Common myeloid progenitor, CD34-positive (primary cell): ENCODE results near the gene FBLN7.

Source experiments
- CTCF ChIA-PET: fragments of 350-600 bp; sonication (Branson Sonifier 250); formaldehyde crosslinking; loops from one replicate; lab custom pipeline; 2021; ENCODE audit warnings: antibody characterized with exemption; lab: Charles Lee
- POLR2A ChIA-PET: fragments of 350-600 bp; sonication (Branson Sonifier 250); formaldehyde crosslinking; loops from one replicate; lab custom pipeline; 2021; ENCODE audit warnings: antibody characterized with exemption; lab: Charles Lee
- DNase-seq, 3 donors: peaks; one replicate each; pipeline versions ENCODE4 v3.0.0 to v3.0.0-alpha.2; 2013
- H3K27ac ChIP-seq, 2 experiments: 1 replicate in 1 of 2; 2 replicates in 1 of 2; pipeline ENCODE4 v1.7.0; 2013; ENCODE audit warnings: inconsistent platforms in 2 of 2, low read length in 2 of 2, mild to moderate bottlenecking in 2 of 2, low read depth in 1 of 2, moderate library complexity in 1 of 2; ENCODE audit not compliant: severe bottlenecking in 2 of 2, insufficient read depth in 1 of 2, poor library complexity in 1 of 2
- H3K27me3 ChIP-seq, 5 experiments: replicated peaks in 2 of 5; 1 replicate in 3 of 5; 2 replicates in 2 of 5; pipeline versions ENCODE4 v1.6.1 to v1.7.0; 2013; ENCODE audit warnings: low read length in 4 of 5, mild to moderate bottlenecking in 2 of 5, moderate library complexity in 2 of 5, inconsistent platforms in 1 of 5; ENCODE audit not compliant: insufficient read depth in 5 of 5, control insufficient read depth in 4 of 5
- H3K36me3 ChIP-seq, 4 experiments: 1 replicate in 2 of 4; 2 replicates in 2 of 4; pipeline versions ENCODE4 v1.6.1 to v1.7.0; 2013; ENCODE audit warnings: low read length in 3 of 4, control low read depth in 1 of 4, mild to moderate bottlenecking in 1 of 4; ENCODE audit not compliant: control insufficient read depth in 4 of 4, insufficient read depth in 4 of 4
- H3K4me1 ChIP-seq, 4 experiments: 1 replicate in 3 of 4; 2 replicates in 1 of 4; pipeline versions ENCODE4 v1.6.1 to v1.7.1; 2013; ENCODE audit warnings: low read length in 3 of 4, mild to moderate bottlenecking in 3 of 4, control low read depth in 1 of 4, inconsistent platforms in 1 of 4, moderate library complexity in 1 of 4; ENCODE audit not compliant: control insufficient read depth in 4 of 4, insufficient read depth in 4 of 4; ENCODE audit errors: control extremely low read depth in 1 of 4
- H3K4me3 ChIP-seq, 7 experiments: 1 replicate in 4 of 7; 2 replicates in 3 of 7; pipeline versions ENCODE4 v1.5.1 to v1.7.0; 2013; ENCODE audit warnings: mild to moderate bottlenecking in 7 of 7, low read length in 6 of 7, moderate library complexity in 6 of 7, inconsistent platforms in 2 of 7, low read depth in 2 of 7, control low read depth in 1 of 7; ENCODE audit not compliant: insufficient read depth in 4 of 7, control insufficient read depth in 1 of 7; ENCODE audit errors: extremely low read depth in 1 of 7
- H3K9me3 ChIP-seq, 5 experiments: 1 replicate in 4 of 5; 2 replicates in 1 of 5; pipeline versions ENCODE4 v1.6.1 to v1.7.1; 2013; ENCODE audit warnings: low read length in 4 of 5, mild to moderate bottlenecking in 2 of 5, inconsistent platforms in 1 of 5, low read depth in 1 of 5, moderate library complexity in 1 of 5; ENCODE audit not compliant: control insufficient read depth in 4 of 5, insufficient read depth in 2 of 5; ENCODE audit errors: control extremely low read depth in 1 of 5
- WGBS: methylation state at CpG from one replicate; pipeline ENCODE4 v1.1.5; 2013; ENCODE audit not compliant: insufficient coverage; 5-methylcytosine and 5-hydroxymethylcytosine counted together

The FBLN7 gene

GRCh38 chr2:112220831-112221230, 82.6 kb downstream of the FBLN7 start:
- H3K9me3 ChIP-seq, result peaks cover 4 to 20% (median 9%) of the 10 kb centered on the region in 5 experiments
- ChIA-PET POLR2A (no interaction called here), CTCF (no interaction called here)
- H3K4me1 ChIP-seq, result no peaks in the 10 kb centered on the region
- peaks cover 11 to 25% (median 22%) of the 10 kb centered on the region in 4 experiments for H3K36me3 ChIP-seq
- DNase-seq, result no peak
- no peak overlapping the region for H3K4me3 ChIP-seq
- no peaks in the 10 kb centered on the region for H3K27me3 ChIP-seq
- no peak overlapping the region for H3K27ac ChIP-seq
- WGBS, result 100% methylated on average over 1 of the region's 3 CpGs

GRCh38 chr2:112229348-112229747, 91.2 kb downstream of the FBLN7 start:
- CTCF ChIA-PET, result interaction anchor here (0.7 kb wide), 1 partner anchor 13 kb away, joined by 3 read pairs; no protein-coding TSS in a partner anchor
- no peak overlapping the region for H3K27ac ChIP-seq
- H3K36me3 ChIP-seq, result peaks cover 9 to 20% (median 18%) of the 10 kb centered on the region in 4 experiments
- DNase-seq, result no peak
- H3K27me3 ChIP-seq, result no peaks in the 10 kb centered on the region
- H3K4me1 ChIP-seq, result no peaks in the 10 kb centered on the region
- POLR2A ChIA-PET, result no interaction called here
- no peaks in the 10 kb centered on the region for H3K9me3 ChIP-seq
- no peak overlapping the region for H3K4me3 ChIP-seq

GRCh38 chr2:112230371-112230770, 92.2 kb downstream of the FBLN7 start:
- WGBS, result no CpG with 5 or more reads among the region's 3 CpGs
- Histone ChIP-seq H3K9me3 (no peaks in the 10 kb centered on the region), H3K27me3 (no peaks in the 10 kb centered on the region), H3K36me3 (peaks cover 8 to 24% (median 14%) of the 10 kb centered on the region in 4 experiments), H3K4me1 (no peaks in the 10 kb centered on the region), H3K4me3 (no peak overlapping the region), H3K27ac (no peak overlapping the region)
- CTCF ChIA-PET, result no interaction called here
- POLR2A ChIA-PET, result no interaction called here
- DNase-seq, result no peak
